GM12875 (cell line): ENCODE data around the gene GPR68.
"Not testable (repeated sequence)": the region's sequence is repeated elsewhere in the genome, so short reads cannot be mapped to it uniquely, and the experiment has no call there.

Experiments
- H3K4me3 ChIP-seq: one replicate; pipeline ENCODE4 v1.5.1; 2011; ENCODE audit warnings: low read depth, low read length, control low read depth
- CTCF ChIP-seq: IDR thresholded peaks from 2 replicates; pipeline ENCODE4 v1.5.1; 2011; ENCODE audit warnings: low read depth, mild to moderate bottlenecking, control low read depth, inconsistent platforms, low read length, moderate library complexity, borderline replicate concordance; ENCODE audit not compliant: insufficient read depth

GPR68 gene

DNA sequence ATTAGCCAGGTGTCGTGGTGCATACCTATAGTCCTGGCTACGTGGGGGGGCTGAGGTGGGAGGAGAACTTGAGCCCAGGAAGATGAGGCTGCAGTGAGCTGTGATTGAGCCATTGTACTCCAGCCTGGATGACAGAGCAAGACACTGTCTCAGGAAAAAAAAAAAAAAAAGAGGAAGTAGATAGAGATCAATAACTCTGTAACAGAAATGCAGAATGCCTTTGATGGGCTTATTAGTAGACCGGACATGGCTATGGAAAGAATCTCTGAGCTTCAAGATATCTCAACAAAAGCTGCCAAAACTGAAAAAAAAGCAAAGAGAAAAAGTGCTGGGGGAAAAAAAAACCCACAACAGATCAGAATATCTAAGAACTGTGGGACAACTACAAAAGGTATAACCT is 37.5 kb downstream of the GPR68 start:
- H3K4me3 ChIP-seq: no peak overlapping the region
- no peak for TF ChIP-seq CTCF

DNA sequence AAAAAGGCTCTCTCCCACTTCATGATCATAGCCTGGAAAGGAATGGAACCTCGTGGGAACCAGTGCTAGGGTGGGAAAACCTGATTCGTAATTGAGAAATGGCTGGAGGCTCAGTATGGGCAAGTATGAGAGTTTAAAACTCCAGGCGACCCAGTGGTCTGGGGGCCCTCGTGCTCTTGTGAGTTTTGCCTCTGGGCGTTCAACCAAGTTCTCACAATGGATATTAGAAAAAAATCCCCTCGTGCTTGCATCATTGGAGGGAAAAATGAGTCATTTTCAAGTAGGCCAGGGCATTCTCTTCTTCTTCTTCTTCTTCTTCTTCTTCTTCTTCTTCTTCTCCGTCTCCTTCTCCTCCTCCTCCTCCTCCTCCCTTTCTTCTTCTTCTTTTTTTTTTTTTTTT is 39.0 kb downstream of the GPR68 start:
- H3K4me3 ChIP-seq: no peak overlapping the region
- no peak for TF ChIP-seq CTCF

DNA sequence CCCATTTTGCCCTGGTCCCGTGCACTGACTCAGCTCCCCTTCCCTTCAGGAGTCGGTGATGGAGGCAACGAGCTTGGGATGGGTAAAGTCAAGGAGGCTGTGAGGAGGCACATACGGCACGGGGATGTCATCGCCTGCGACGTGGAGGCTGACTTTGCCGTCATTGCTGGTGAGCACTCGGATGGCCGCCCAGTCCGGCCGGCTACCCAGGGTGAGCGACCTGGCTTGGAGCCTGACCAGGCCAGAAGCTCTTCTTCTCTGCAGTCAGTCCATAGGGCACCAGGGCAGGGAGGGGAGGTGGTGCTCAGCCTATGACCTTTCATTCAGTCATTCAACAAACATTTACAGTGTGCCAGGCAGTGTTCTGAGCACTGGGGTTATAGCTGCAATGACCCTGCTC is 39.8 kb downstream of the GPR68 start:
- no peak for TF ChIP-seq CTCF
- no peak overlapping the region for H3K4me3 ChIP-seq

DNA sequence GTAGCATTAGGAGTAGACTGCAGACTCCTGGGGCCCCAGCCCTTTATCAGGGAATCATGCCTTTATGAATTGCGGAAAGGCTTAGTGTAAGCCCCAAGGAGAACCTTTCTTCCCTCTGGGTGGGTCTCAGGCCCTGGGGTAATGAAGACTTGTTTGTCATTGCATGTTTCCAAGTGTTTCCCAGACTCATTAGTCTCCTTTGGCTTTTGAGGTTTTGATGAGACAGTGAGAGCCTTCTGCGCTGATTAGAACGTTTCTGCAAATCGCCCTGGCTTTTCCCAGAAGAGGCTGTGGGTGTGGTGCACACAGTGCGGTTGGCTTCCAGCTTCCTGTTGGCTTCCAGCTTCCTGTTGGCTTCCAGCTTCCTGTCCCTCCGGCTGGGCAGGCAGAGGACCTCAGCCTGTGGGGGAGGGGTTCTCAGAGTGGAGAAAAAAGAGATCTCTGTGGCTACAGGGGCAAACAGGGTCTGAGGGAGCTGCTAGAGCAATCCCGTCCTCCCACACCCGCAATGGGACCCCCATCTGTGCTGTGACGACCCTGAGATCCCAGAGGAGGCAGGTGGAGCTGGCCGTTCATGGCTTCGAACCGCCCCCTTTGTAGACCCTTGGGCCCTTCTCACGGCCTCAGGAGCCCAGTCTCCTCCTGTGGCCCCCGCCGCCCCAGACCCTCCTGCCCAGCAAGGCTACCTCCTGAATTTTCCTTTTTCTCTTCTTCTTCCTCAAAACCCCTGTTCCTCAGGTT is 42.1 kb downstream of the GPR68 start:
- H3K4me3 ChIP-seq: no peak overlapping the region
- TF ChIP-seq CTCF: no peak

DNA sequence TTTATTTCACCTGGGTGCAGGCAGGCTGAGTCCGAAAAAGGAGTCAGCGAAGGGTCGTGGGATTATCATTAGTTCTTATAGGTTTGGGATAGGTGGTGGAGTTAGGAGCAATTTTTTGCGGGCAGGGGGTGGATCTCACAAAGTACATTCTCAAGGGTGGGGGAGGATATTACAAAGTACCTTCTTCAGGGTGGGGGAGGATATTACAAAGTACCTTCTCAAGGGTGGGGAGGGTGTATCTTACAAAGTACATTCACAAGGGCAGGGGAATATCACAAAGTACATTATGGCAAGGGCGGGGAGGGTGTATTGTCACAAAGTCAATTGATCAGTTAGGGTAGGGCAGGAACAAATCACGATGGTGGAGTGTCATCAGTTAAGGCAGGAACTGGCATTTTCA is 43.7 kb downstream of the GPR68 start:
- H3K4me3 ChIP-seq: not testable (repeated sequence)

- TF ChIP-seq CTCF: no peak
- H3K4me3 ChIP-seq: no peak overlapping the region
Measured at GRCh38 chr14:91197631-91198030, 46.9 kb downstream of the GPR68 start.

DNA sequence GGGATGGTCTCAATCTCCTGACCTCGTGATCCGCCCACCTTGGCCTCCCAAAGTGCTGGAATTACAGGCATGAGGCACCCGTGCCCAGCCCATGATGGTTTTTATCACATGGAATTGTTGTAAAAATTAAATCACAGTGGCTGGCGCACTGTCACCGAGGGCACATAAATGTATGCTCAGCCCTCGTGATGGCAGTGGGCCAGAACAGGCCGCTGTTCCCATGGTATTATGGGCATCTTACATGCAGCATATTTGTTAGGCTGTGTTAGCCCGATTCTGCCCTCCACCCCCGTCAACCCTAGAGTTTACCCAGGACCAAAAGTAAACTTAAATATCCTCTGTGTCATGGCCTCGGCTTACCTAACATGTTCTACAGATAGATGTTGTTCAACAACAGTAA is 48.6 kb downstream of the GPR68 start:
- no peak for TF ChIP-seq CTCF
- no peak overlapping the region for H3K4me3 ChIP-seq

DNA sequence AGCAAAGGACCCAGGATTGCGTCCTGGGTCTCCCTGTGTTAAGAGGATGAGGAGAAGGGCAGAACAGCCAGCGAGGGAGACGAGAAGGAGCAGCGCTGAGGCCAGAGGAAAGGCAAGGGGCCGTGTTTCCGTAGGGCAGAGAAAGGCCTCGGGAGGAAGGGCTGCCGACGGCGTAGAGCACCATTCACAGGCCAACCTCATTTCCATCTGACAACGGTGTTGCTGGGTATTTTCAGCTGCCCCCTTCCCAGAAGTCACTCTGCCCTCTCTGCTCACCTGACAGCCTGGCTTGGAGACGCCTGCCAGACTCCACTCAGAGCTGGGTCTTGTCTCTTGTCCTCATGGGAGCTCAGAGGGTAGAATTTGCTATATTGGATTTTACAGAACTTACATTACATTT is 51.4 kb downstream of the GPR68 start:
- no peak for TF ChIP-seq CTCF
- no peak overlapping the region for H3K4me3 ChIP-seq
